NCI-H1092 treated with DMSO at 0.1 percent for 48 hours (cell line): ENCODE data around the gene SMTNL1.
"Not testable (repeated sequence)": the region's sequence is repeated elsewhere in the genome, so short reads cannot be mapped to it uniquely, and the experiment has no call there.

Experiments used
- DNase-seq: peaks from one replicate; lab custom pipeline; 2025; lab: John Stamatoyannopoulos, UW

The SMTNL1 gene

GRCh38 chr11:57511741-57512430 lies 25.5 kb upstream of the SMTNL1 start:
- DNase-seq = no peak

DNA sequence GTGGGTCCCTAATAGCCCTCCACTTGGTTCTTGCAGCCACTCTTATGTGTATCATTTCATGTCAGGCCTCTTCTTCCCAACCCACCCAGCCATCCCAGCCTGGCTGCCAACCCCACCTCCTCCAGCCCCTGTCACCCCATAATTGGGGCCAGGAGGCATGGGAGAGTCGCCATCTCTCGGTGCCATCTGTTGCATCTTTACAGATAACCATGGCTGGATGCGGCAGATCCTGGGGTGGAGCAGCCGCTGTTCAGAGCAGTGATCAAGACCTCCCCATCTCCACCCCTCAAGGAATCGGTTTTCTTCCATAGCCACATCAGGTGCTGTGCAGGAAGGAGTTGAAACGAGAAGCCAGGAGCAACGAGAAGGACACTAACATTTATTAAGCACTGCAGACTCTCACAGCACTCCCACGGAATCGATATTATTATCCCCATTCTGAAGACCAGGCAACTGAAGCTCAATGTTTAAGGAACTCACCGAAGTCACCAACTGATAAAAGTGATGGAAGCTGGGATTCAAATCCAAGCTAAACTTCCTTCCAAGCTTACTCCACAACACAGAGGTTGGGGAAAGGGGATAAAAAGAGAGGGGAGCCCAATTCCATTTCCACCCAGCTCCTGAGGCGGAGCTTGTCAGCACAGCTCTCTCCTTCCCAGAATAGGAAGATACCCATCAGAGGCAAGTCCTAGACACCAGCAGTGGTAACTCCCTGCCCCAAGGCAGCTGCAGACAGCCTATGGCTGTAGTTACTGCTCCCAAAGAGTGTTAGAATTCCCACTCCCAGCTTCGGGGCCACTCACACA lies 24.5 kb upstream of the SMTNL1 start:
- no peak for DNase-seq

- DNase-seq = no peak
Observed at GRCh38 chr11:57513452-57513795, 24.0 kb upstream of the SMTNL1 start.

DNA sequence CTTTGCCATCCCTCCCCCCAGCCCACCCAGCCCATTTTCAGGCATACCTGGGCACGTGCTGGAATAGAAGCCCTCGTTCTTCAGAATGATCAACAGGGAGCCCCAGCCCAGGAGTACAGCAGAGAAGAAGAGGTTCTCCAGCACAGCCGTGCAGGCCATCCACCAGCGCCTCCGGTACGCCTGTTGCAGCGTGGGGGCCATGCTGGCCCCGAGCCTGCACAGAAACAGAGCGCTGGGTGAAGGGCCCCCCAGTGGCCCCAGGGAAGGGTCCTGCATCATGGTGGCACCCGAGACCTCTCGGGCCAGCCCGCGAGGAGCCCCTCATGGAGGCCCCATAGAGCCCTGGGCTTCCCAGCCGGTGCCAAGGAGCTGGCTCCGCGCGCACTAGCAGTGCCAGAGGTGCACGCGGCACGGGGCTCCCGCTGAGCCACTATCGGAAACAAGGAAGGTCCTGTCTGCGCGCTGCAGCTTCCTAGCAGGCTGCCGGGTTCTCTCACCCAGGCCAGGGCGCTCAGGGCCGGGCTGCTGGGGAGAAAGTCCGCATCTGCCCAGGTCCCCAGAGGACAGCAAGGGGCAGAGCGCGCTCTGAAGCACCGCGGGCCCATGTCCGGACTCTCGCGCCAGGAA lies 23.4 kb upstream of the SMTNL1 start:
- DNase-seq = peak; percentile 65

DNA sequence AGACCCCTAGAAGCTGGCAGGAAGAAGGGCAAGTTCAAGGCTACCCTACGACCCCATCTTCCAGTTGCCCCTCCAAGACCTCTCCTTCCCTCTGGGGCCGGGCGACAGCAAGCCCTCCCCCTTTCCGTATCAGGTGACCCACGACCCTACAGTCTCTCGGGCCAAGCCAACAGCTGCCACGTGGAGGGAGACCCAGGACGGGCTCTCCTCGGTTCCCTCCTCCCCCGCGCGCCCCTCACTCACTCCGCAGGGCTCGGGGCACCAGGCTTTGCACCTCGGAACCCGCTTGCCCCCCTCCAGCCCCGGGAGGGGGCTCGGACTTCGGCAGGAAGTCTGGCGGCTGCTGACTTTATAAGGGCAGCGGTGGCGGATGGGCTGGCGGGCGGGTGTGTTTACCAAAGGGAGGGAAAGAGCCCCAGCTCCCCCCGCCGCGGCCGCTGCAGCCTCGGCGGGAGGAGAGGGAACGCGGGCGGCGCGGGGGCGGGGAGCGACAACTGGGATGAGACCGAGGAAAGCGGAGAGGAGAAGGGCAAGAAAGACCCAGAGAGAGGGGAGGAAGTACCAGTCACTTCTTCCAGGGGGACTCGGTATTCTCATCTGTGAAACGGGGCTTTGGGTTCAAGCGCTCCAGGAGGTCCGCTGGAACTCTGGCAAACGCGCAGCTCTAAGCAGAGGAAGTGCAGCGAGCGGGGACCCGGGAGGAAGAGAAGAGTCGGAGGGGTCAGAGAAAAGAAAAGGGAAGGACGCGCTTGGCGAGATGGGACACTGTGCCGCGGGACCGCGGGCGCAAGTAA lies 22.7 kb upstream of the SMTNL1 start:
- DNase-seq = peak; percentile 65

DNA sequence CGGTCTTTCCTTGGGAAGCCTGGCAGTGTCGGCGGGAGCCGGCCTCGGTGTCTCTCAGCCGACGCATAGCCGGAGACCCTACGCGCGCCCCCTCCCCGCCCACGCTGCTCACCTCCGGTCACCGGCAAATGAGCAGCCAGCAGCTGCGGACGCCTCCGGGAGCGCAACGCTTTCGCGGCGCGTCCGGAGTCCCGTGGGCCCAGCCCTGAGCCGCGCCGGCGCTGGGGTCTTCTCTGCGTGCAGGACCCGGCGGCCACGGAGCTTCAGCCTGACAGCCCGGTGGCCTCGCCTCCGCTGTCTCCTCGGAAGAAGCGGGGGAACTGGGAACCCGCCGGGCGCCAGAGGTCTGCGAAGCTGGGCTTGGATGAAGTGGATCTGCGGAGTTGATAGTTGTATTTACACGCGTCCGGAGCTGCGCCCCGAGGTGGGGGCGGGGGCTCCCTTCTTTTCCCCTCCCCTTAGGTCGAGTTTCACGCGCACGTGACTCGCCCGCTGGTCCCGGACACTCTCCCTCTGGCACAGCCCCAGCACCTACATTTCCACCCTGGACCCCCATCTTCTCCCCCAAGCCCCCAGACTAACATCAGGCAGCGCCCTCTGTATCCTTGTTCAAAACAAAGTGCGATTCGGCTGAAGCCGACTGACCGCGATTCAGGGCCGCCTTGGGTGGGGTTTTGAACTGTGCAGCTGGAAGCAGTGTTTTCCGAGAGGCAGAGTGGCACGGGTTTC lies 21.9 kb upstream of the SMTNL1 start, which contains the start of gene SLC43A1:
SLC43A1 (minus strand) TSS at position 371 of the 729 bp plus-strand sequence. CDS start 1,591 bp downstream, outside the sequence.
- DNase-seq = peak; percentile 23

DNA sequence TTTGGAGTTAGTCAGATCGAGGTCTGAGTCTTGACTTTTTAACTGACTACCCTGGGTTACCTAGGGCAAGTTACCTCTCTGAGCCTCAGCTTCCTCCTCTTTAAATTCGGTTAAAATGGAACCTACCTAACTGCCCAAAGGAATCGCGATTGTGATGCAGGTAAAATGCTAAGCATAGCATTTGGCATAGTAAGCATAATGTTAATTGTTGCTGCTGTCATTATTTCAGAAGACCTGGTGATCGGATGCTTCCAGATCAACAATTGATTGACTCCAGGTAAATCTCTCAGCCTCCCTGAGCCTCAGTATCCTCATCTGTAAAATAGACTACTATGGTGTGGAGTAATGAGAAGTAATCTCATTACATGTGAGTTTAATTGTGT lies 21.3 kb upstream of the SMTNL1 start:
- DNase-seq = no peak

GRCh38 chr11:57521116-57521515 lies 16.3 kb upstream of the SMTNL1 start:
- DNase-seq = no peak

DNA sequence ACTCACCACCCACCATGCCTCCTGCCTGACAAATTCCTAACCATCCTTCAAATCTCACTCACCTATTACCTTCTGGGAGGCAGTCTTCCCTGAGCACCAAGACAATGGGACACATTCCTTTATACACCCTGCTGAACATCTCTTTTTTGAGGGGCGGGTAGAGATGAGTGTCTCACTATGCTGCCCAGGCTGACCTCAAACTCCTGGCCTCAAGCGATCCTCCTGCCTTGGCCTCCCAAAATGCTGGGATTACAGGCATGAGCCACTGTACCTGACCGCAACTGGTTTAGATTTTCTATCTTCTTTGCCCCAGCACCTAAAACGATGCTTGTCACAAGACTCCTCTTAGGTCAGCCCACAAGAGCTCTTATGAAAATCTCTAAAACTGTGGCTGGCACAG lies 14.0 kb upstream of the SMTNL1 start:
- no peak for DNase-seq

GRCh38 chr11:57527056-57527631 lies 10.3 kb upstream of the SMTNL1 start:
- peak; percentile 63 for DNase-seq

DNA sequence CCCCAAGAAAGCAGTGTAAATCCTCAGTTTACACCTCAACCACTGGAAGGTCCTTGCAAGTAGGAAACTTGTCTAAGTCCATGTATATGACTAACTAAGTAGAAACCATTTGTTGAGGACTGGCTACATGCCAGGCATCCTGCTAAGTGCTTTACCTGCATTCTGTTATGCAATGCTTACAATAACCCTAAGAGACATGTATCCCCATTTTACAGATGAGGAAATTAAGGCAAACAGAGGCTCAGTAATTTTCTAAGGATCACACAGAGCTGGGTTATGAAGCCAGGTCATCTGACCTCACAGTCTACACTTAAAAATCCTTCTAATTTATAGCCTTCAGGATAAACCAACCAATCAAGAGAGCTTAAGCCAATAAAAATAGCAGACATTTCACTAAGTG lies 8.4 kb upstream of the SMTNL1 start:
- no peak for DNase-seq

DNA sequence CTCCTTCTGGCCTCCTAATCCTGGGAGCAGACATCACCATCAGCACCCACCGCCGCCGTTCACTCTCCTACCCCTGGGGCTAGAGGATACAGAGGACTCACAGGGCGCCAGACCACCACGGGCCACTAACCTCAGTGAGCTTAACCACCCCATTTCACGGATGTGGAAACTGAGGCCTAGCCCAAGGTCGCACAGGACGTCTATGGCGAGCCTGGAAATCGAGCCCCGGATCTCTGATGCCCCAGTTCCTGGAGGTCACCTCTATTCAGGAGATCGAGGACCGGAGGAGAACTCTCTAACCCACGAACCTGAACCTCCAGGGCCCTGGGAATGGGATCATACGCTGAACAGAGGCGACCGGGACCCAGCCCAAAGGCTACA lies 7.2 kb upstream of the SMTNL1 start:
- no peak for DNase-seq

DNA sequence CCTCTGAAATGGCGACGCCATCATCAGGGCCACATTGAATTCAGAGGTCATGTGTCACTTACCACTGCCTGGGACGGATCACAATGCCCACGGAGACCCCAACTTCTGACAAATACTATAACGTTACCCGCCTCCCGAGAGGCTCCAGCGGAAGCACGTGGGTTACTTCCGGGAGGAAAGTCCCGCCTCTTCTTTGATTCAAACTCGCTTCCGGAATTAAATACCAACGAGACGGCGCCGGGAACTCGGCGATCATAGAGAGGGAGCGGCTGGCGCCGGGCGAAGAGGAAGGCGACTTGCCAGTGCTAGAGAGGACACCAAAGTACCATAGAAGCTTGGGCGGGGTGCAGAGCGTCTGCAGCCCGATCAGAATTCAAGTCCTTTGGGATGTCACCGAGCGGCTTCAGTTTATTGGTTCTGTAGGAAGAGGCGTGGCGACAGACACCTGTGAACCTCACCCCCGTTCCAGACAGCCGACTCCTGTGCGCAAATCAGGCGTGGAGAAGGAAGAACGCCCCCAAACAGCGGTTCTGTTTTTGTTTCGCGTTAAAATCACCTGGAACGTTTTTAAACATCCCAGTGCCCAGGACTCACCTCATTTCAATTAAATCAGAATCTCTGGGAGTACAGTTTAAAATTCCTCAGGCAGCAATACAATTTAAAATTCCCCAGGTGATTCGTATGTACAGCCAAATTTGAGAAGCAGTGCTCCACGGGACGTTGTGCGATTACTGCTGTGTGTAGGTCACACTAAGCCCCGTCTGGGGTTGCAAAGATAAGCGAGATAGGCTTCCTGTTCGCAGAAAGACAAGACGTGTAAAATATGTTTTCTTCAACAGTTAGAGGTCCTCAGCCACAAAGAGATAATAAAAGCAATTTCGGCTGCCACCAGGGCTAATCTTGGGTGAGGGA lies 6.5 kb upstream of the SMTNL1 start, which contains the start of gene TIMM10:
TIMM10 (minus strand) TSS at position 159 of the 912 bp plus-strand sequence. CDS start 565 bp downstream, outside the sequence.
- peak; percentile 100 for DNase-seq

GRCh38 chr11:57534449-57534848 lies 2.9 kb upstream of the SMTNL1 start:
- DNase-seq = not testable (repeated sequence)

DNA sequence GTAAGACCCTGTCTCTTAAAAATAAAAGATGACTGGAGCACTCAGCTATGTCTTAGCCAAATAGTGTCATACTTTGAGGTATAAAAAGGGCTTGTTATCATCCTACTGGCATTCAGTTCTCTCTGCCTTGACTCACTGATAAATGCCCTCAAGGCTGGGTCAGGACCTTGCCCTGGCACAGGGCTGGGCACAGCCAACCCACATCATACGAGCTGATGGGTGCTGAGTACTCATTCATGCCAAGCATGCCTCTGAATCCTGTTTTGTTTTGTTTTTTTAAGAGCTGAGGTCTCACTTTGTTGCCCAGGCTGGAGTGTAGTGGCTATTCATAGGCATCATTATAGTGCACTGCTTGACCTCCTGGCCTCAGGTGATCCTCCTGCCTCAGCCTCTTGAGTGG lies 1.9 kb downstream of the SMTNL1 start:
- no peak for DNase-seq

- DNase-seq = no peak
Observed at GRCh38 chr11:57541169-57541568, 3.8 kb downstream of the SMTNL1 start.

- no peak for DNase-seq
Observed at GRCh38 chr11:57542582-57542981, 5.2 kb downstream of the SMTNL1 start.

DNA sequence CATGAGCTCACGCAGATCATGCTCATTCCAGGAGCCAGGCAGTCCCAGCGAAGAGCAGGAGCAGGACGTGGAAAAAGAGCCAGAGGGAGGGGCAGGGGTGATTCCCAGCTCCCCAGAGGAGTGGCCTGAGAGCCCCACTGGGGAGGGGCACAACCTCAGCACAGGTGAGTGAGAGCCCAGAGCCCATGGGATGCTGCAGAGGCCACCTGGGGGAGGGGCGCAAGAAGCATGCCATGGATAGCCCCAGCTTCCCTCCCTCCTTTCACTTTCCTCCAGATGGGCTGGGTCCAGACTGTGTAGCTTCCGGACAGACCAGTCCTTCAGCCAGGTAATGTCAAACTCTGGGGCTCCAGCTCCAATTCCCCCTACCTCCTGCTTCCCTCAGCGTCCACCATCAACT lies 6.2 kb downstream of the SMTNL1 start:
- no peak for DNase-seq

- DNase-seq = no peak
Observed at GRCh38 chr11:57544566-57544965, 7.2 kb downstream of the SMTNL1 start.

DNA sequence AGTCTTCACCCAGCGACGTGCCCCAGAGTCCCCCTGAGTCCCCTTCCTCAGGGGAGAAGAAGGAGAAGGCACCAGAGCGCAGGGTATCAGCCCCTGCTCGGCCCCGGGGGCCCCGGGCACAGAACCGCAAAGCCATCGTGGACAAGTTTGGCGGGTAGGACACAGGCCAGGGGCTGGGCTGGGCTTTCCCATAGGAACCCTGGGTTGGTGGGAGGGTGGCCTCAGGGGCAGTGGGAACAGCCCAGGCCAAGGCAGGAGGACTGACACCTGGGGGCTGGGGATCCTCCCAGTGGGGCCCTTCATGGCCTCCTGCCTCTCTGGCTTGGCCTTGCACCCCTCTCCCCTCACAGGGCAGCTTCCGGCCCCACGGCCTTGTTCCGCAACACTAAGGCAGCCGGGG lies 8.5 kb downstream of the SMTNL1 start:
- no peak for DNase-seq
